ENCODE results near the gene HS6ST3. TPM values are rescaled to one million over a fixed set of nuclear protein-coding genes. Genes with fewer than 3 reads are reported as not detected.

HS6ST3 gene
- total RNA-seq, 1 donor from 2014 or later, result 4.7 TPM

DNA sequence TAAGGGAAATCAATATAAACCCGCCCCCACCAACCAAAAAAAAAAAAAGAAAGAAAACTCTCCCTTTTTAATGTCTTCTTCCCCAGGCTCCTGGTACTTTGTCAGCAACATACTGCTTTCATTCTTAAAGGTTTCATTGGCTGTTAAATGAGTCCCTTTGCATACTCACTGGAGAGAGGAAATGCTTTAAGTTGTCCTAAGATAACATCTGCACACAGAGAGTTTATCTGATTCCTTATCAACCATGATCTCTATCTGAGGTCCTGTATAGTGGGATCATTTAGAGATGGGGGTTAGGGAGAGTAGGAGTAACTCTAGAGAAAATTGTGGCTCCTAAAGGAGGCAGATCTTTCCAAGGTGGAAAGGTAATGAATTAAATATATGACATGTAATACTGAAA lies 747.9 kb downstream of the HS6ST3 start:
- no peak overlapping the region for H3K27ac Mint-ChIP-seq
- H3K27me3 Mint-ChIP-seq, result no peaks in the 10 kb centered on the region
- no peaks in the 10 kb centered on the region for H3K9me3 Mint-ChIP-seq
- no peaks in the 10 kb centered on the region for H3K36me3 Mint-ChIP-seq
- no peak overlapping the region for H3K4me3 Mint-ChIP-seq
- peaks cover 4% of the 10 kb centered on the region for H3K4me1 Mint-ChIP-seq (ENCODE audit: unreplicated experiment)
- TF ChIP-seq, protein P1, sequence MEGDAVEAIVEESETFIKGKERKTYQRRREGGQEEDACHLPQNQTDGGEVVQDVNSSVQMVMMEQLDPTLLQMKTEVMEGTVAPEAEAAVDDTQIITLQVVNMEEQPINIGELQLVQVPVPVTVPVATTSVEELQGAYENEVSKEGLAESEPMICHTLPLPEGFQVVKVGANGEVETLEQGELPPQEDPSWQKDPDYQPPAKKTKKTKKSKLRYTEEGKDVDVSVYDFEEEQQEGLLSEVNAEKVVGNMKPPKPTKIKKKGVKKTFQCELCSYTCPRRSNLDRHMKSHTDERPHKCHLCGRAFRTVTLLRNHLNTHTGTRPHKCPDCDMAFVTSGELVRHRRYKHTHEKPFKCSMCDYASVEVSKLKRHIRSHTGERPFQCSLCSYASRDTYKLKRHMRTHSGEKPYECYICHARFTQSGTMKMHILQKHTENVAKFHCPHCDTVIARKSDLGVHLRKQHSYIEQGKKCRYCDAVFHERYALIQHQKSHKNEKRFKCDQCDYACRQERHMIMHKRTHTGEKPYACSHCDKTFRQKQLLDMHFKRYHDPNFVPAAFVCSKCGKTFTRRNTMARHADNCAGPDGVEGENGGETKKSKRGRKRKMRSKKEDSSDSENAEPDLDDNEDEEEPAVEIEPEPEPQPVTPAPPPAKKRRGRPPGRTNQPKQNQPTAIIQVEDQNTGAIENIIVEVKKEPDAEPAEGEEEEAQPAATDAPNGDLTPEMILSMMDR (conservative IDR thresholded peaks at IDR 0.05), result no peak
- DNase-seq (ENCODE audit: extremely low spot score, unreplicated experiment), result no peak

DNA sequence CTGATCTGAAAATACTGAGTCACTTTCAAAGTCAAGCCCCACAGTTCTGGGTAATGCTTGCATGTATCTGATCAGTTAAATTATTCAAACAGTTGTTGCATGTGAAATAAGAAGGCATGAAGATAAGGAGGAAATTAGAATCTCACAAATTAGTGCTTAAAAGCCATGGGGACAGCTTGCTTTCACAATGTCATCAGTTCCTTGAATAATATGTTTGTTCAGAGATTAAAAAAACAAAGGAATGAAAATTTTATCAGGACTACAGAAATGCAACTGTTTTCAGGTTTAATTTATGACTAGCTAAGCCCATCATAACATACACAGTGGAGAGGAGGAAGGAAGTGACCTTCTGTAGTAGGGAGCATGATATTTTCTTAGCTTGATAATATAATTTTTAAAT lies 754.3 kb downstream of the HS6ST3 start:
- no peaks in the 10 kb centered on the region for H3K27me3 Mint-ChIP-seq
- no peak for DNase-seq (ENCODE audit: extremely low spot score, unreplicated experiment)
- TF ChIP-seq, protein P1 (conservative IDR thresholded peaks at IDR 0.05), result no peak

DNA sequence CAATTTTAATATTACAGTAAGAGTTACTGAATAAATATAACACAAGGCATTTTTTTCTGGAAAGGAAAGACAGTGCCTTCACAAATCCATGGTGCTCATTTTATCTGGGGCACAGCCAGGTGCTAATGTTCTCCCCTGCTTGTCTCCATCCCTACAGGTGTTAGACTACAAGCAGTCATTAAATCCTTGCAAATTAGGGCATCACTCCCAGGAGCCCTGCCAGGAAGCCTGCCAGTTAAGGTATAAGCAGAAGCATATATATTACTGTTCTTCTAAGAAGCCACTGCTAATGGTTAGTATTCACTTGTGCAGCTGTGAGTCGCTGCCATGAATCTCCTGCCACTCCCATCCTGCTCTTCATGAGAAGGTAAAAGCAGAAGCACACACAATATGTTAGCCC lies 754.7 kb downstream of the HS6ST3 start:
- DNase-seq (ENCODE audit: extremely low spot score, unreplicated experiment), result no peak
- Mint-ChIP-seq H3K4me1 (ENCODE audit: unreplicated experiment) (no peaks in the 10 kb centered on the region), H3K9me3 (no peaks in the 10 kb centered on the region), H3K36me3 (no peaks in the 10 kb centered on the region), H3K4me3 (no peak overlapping the region), H3K27ac (no peak overlapping the region), H3K27me3 (no peaks in the 10 kb centered on the region)
- TF ChIP-seq, protein P1 (conservative IDR thresholded peaks at IDR 0.05), result no peak

More for the DNA sequence above, 754.3 kb downstream of the HS6ST3 start:
- Mint-ChIP-seq H3K36me3 (no peaks in the 10 kb centered on the region), H3K4me1 (ENCODE audit: unreplicated experiment) (no peaks in the 10 kb centered on the region), H3K9me3 (no peaks in the 10 kb centered on the region), H3K4me3 (no peak overlapping the region), H3K27ac (no peak overlapping the region)

DNA sequence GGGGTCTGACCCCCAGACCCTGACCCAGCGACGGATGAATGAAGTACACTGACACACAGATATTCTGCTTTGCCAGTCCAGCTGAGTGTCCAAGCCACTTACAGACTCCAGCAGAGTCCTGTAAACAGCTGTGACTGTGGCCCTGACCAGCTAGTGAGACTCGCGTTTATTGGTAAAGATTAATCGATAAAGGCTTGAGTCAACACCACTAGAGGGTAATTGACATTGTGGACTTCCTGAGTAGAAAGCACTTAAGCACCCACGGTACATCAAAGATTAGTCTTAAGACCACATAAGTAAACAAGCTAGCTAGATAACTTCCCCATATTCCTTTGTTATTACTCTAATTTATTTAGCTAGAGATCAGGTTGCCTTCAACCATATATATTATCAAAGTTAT lies 758.4 kb downstream of the HS6ST3 start:
- no peak overlapping the region for H3K27ac Mint-ChIP-seq
- no peaks in the 10 kb centered on the region for H3K27me3 Mint-ChIP-seq
- DNase-seq (ENCODE audit: extremely low spot score, unreplicated experiment), result no peak
- no peaks in the 10 kb centered on the region for H3K9me3 Mint-ChIP-seq
- TF ChIP-seq, protein P1 (conservative IDR thresholded peaks at IDR 0.05), result no peak
- H3K4me3 Mint-ChIP-seq, result peak overlapping the region; percentile 66
- peaks cover 11% of the 10 kb centered on the region for H3K4me1 Mint-ChIP-seq (ENCODE audit: unreplicated experiment)
- H3K36me3 Mint-ChIP-seq, result no peaks in the 10 kb centered on the region

DNA sequence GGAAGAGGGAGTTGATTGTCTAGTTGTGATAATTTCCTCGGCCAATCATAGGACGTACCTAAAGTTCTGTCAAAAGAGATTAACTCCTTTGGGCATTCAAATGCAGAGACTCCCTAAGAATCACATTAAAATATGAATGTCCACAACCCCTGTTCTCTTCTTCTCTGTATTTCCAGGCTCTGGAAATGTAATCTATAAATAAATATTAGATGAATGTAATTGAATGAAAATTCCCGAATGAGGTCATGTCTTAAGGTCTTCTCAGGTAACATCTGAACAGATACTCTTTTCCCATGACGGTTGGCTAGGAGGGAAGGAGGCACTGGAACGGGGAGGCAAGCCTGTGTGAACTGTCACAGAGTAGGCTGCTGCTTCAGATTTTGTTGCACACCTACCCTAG lies 759.2 kb downstream of the HS6ST3 start:
- Mint-ChIP-seq H3K4me1 (ENCODE audit: unreplicated experiment) (peaks cover 11% of the 10 kb centered on the region), H3K36me3 (no peaks in the 10 kb centered on the region), H3K27ac (no peak overlapping the region), H3K9me3 (peaks cover 6% of the 10 kb centered on the region), H3K4me3 (no peak overlapping the region), H3K27me3 (no peaks in the 10 kb centered on the region)
- no peak for DNase-seq (ENCODE audit: extremely low spot score, unreplicated experiment)
- TF ChIP-seq, protein P1 (conservative IDR thresholded peaks at IDR 0.05), result no peak
